ENCODE results near the gene CSNK2B. TPM values are rescaled to one million over a fixed set of nuclear protein-coding genes. Genes with fewer than 3 reads are reported as not detected.
A peak's percentile ranks its signal among the peaks of the same experiment; 100 is the strongest.

The CSNK2B gene
- total RNA-seq, 2 experiments from 2014 or later: 206 to 216 TPM

GRCh38 chr6:31676322-31676903 lies 10.5 kb downstream of the CSNK2B start:
- ATAC-seq (ENCODE audit: low read depth) (no peak), DNase-seq (no peak)
- H3K27ac Mint-ChIP-seq: peak overlapping the region; percentile 6
- H3K27me3 Mint-ChIP-seq: no peaks in the 10 kb centered on the region
- POLR2A ChIA-PET: interaction anchor here (0.7 kb wide), 1 partner anchor 129 kb away, joined by 6 read pairs; the partner anchor contains the start of genes ATP6V1G2 and NFKBIL1
- H3K4me3 Mint-ChIP-seq: no peak overlapping the region
- no peaks in the 10 kb centered on the region for H3K9me3 Mint-ChIP-seq
- peaks cover 9% of the 10 kb centered on the region for H3K36me3 Mint-ChIP-seq
- H3K4me1 Mint-ChIP-seq: peaks cover 28% of the 10 kb centered on the region

- H3K27ac Mint-ChIP-seq: no peak overlapping the region
- H3K4me3 Mint-ChIP-seq: no peak overlapping the region
- peaks cover 9% of the 10 kb centered on the region for H3K36me3 Mint-ChIP-seq
- POLR2A ChIA-PET: no interaction called here
- no peaks in the 10 kb centered on the region for H3K27me3 Mint-ChIP-seq
- ATAC-seq (ENCODE audit: low read depth) (no peak), DNase-seq (no peak)
- peaks cover 30% of the 10 kb centered on the region for H3K4me1 Mint-ChIP-seq
- no peaks in the 10 kb centered on the region for H3K9me3 Mint-ChIP-seq
Measured at GRCh38 chr6:31676904-31677303, 11.0 kb downstream of the CSNK2B start.

DNA sequence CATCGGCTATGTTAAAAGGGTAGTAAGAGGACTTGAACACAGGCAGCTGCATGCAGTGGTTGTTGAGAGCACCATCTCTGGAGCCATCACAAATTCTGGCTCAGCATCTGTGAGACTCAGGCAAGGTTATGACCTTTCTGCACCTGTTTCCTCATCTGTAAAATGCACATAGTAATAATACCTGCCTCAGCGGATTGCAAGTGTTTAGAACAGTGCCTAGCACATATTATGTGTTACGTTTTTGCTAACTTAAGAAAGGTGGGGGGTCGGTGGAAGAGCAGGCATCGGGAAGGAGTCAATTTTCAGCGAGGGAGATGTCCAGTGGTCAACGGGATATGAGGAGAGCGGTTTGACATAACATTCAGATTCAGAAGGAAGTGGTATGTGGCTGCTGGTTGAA lies 12.1 kb downstream of the CSNK2B start:
- Mint-ChIP-seq H3K36me3 (peaks cover 2% of the 10 kb centered on the region), H3K27me3 (no peaks in the 10 kb centered on the region), H3K27ac (no peak overlapping the region), H3K9me3 (no peaks in the 10 kb centered on the region), H3K4me1 (peaks cover 30% of the 10 kb centered on the region), H3K4me3 (no peak overlapping the region)
- ATAC-seq (ENCODE audit: low read depth) (no peak), DNase-seq (no peak)
- POLR2A ChIA-PET: interaction anchor here (2.0 kb wide), 1 partner anchor 62 kb away, joined by 7 read pairs; the partner anchor contains the start of gene MSH5

GRCh38 chr6:31680226-31681134 lies 14.6 kb downstream of the CSNK2B start, which contains the start of gene LY6G5C:
TSS of gene LY6G5C (minus strand) at chr6:31681067. CDS start at chr6:31680373, 694 bp downstream.
- H3K4me3 Mint-ChIP-seq: peak within 1 kb of the TSS; percentile 79
- no peaks in the 10 kb centered on the region for H3K9me3 Mint-ChIP-seq
- H3K4me1 Mint-ChIP-seq: peaks cover 28% of the 10 kb centered on the region
- DNase-seq: peak; percentile 68
- no peaks in the 10 kb centered on the region for H3K27me3 Mint-ChIP-seq
- ATAC-seq (ENCODE audit: low read depth): peak; percentile 57
- POLR2A ChIA-PET: interaction anchor here (0.6 to 2.7 kb wide), 7 partner anchors 13 to 149 kb away, joined by 3 to 16 read pairs (median 6); partner anchors contain the start of genes ABHD16A, MPIG6B and MSH5
- H3K27ac Mint-ChIP-seq: peak within 1 kb of the TSS; percentile 77
- H3K36me3 Mint-ChIP-seq: no peaks in the 10 kb centered on the region

DNA sequence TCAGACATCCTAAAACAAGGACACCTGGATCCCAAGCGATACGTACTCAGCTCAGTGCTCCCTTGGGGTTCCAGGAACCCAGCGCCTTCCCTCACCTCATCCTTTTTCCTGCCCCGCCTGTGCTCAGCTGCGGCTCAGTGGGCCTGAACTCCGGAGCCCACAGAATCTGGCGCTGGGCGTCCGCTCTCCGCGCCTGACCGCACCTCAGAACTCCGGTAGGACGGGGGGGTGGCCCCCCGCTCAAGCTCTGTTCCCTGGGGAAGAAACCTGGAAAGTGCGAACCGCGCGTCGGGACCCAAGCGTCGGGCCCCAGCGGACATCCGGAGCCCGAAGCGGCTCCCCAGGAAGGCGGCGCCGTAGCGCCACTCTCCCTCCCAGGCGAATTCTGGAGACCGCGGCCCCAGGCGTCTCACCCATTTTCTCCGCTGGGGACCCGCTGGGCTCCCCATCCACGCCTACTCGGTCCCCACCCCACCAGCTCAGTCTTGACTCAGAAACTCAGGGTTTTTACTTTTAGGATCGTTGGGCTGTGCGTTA lies 15.3 kb downstream of the CSNK2B start:
- ATAC-seq (ENCODE audit: low read depth) (peak; percentile 55), DNase-seq (peak; percentile 64)
- H3K36me3 Mint-ChIP-seq: no peaks in the 10 kb centered on the region
- H3K27me3 Mint-ChIP-seq: no peaks in the 10 kb centered on the region
- peaks cover 28% of the 10 kb centered on the region for H3K4me1 Mint-ChIP-seq
- POLR2A ChIA-PET: interaction anchor here (0.6 to 2.7 kb wide), 8 partner anchors 13 to 149 kb away, joined by 3 to 16 read pairs (median 6); partner anchors contain the start of genes ABHD16A, MPIG6B and MSH5
- H3K27ac Mint-ChIP-seq: peak overlapping the region; percentile 77
- peak overlapping the region; percentile 79 for H3K4me3 Mint-ChIP-seq
- H3K9me3 Mint-ChIP-seq: no peaks in the 10 kb centered on the region

DNA sequence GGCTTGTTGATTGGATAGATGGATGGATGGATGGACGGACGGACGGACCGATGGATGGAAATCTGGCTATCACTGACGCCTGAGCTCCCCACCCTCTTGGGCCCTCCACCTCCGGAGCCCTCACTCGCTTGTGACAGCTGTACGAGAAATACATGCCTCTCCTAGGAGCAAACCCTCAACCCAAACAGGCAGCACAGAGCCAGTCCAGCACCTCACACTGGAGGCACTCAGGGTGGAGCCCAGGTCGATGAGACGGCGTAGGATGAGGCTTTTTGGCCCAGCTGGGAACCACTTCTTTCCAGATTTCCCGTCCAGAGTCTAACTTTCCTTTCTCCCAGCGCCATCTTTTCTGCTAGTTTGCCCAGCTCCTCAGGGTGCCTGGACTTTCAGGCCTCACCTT lies 17.7 kb downstream of the CSNK2B start:
- peaks cover 23% of the 10 kb centered on the region for H3K4me1 Mint-ChIP-seq
- POLR2A ChIA-PET: interaction anchor here (0.7 to 1.2 kb wide), 3 partner anchors 19 to 64 kb away, joined by 3 read pairs; partner anchors contain the start of gene GPANK1
- H3K9me3 Mint-ChIP-seq: no peaks in the 10 kb centered on the region
- no peaks in the 10 kb centered on the region for H3K27me3 Mint-ChIP-seq
- DNase-seq (no peak), ATAC-seq (ENCODE audit: low read depth) (no peak)
- H3K27ac Mint-ChIP-seq: no peak overlapping the region
- peaks cover 4% of the 10 kb centered on the region for H3K36me3 Mint-ChIP-seq
- H3K4me3 Mint-ChIP-seq: no peak overlapping the region

GRCh38 chr6:31686483-31686882 lies 20.6 kb downstream of the CSNK2B start:
- POLR2A ChIA-PET: interaction anchor here (1.1 to 1.6 kb wide), 2 partner anchors 11 to 16 kb away, joined by 3 read pairs; no protein-coding TSS in a partner anchor
- H3K4me3 Mint-ChIP-seq: no peak overlapping the region
- H3K27ac Mint-ChIP-seq: peak overlapping the region; percentile 7

DNA sequence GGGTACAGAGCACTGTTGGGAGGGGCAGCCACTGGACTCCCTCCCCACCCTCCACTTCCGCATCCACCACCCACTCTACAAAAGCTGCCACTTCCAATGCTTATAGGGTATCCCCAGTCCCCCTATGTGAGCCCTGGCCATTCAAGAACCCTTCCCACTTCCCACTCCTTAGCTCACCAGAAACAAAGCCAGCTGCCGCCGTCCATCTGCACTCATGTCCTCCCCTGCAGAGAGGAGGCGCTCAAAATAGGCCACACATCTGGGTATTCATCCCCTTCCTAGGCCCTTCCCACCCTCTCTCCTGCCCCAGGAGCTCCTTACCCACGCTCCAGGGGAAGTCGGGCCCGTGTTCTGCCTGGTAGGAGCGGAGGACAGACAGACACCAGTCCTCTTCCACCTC lies 21.4 kb downstream of the CSNK2B start:
- H3K9me3 Mint-ChIP-seq: no peaks in the 10 kb centered on the region
- no peak overlapping the region for H3K4me3 Mint-ChIP-seq
- no peak for ATAC-seq (ENCODE audit: low read depth)
- DNase-seq: no peak
- H3K27me3 Mint-ChIP-seq: no peaks in the 10 kb centered on the region
- H3K27ac Mint-ChIP-seq: no peak overlapping the region
- POLR2A ChIA-PET: interaction anchor here (1.1 kb wide), 1 partner anchor 12 kb away, joined by 3 read pairs; no protein-coding TSS in a partner anchor
- no peaks in the 10 kb centered on the region for H3K4me1 Mint-ChIP-seq
- peaks cover 4% of the 10 kb centered on the region for H3K36me3 Mint-ChIP-seq

More at GRCh38 chr6:31686483-31686882, 20.6 kb downstream of the CSNK2B start:
- Mint-ChIP-seq H3K36me3 (peaks cover 4% of the 10 kb centered on the region), H3K4me1 (peaks cover 2% of the 10 kb centered on the region), H3K9me3 (no peaks in the 10 kb centered on the region), H3K27me3 (no peaks in the 10 kb centered on the region)
- no peak for DNase-seq
- no peak for ATAC-seq (ENCODE audit: low read depth)

DNA sequence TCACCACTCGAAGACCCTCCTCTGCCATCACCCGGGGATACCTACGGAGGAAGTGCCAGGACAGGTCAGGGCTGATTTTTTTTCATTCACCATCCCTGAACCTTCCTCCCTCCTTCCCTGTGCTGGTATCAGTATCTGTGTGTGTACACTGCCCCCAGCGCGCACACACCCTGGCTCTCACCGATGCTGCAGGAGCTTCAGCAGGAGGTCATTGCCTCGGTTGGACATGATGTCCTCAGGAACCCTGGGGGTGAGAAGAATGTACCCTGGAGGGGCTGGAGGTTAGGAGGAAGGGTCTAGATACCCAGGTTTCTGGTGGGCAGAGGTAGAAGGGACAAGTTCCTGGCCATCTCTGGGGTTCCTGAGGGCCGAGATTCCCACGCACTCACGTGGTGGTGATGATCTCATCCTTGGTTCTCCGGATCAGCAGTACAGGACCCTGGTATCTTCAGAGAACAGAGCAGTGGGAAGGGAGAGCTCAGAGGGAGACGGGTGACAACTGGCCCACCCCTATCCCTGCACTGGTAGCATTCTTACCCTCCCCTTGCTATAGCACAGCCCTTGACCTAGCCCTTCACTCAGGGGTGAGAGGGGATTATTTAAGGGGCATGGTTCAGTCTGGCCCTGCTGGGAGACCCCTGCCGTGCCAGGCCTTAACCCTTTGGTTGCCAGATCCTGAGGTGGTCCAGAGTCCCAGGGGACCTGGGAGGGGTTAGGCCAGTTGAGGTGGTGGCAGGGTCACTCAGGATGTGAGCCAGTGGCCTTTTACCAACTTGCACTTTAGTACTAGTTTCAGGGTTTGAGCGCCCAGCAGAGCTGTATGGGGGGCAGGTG lies 22.2 kb downstream of the CSNK2B start:
- POLR2A ChIA-PET: no interaction called here
- Mint-ChIP-seq H3K4me3 (no peak overlapping the region), H3K36me3 (peaks cover 4% of the 10 kb centered on the region), H3K9me3 (no peaks in the 10 kb centered on the region), H3K4me1 (no peaks in the 10 kb centered on the region), H3K27me3 (no peaks in the 10 kb centered on the region), H3K27ac (no peak overlapping the region)
- ATAC-seq (ENCODE audit: low read depth) (no peak), DNase-seq (no peak)

DNA sequence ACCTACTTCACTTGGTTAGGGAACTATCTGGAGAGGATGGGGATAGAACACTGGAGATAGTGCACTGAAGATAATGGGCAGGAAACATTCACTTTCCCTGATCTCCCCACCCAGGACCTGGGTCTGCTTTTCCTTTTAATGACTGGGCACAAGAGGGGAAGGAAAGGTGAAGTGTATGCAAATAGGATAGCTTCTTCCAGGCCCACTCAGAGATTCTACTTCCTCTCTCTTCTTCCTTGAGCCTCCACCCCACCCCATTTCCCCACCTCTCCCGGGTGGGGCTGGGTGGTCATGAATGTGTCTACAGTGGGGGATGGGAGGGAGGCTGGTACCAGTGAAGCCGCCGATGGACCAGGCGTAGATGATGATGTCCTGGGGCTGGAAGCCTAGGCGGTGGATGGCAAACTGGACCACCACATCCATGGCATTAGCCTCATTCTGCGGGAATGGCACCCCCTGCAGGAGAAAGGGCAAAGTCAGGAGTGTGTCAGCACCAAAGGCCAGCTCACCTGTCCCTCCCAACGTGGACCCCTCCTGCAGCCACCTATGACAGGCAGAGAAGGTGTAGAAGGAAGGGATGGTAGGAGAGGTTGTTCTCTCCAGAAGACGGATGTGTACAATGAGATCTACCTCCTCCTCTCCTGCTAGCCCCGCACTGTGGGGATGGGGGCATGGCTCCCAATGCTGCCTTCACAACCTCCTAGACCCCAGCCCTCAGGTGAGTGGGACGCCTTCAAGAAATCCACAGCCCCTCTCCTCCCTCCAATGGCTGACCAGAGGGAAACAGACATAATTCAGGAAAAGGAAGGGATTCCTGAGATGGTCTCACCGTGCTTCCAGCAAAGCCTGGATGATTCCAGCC lies 23.6 kb downstream of the CSNK2B start:
- Mint-ChIP-seq H3K4me3 (no peak overlapping the region), H3K27ac (peak overlapping the region; percentile 41), H3K27me3 (no peaks in the 10 kb centered on the region), H3K4me1 (no peaks in the 10 kb centered on the region), H3K9me3 (no peaks in the 10 kb centered on the region), H3K36me3 (peaks cover 5% of the 10 kb centered on the region)
- POLR2A ChIA-PET: interaction anchor here (1.1 kb wide), 1 partner anchor 50 kb away, joined by 3 read pairs; the partner anchor contains the start of gene MSH5
- ATAC-seq (ENCODE audit: low read depth): peak; percentile 33
- DNase-seq: no peak

- H3K4me3 Mint-ChIP-seq: no peak overlapping the region
- H3K27me3 Mint-ChIP-seq: no peaks in the 10 kb centered on the region
- ATAC-seq (ENCODE audit: low read depth) (no peak), DNase-seq (no peak)
- H3K36me3 Mint-ChIP-seq: peaks cover 5% of the 10 kb centered on the region
- POLR2A ChIA-PET: interaction anchor here (1.1 kb wide), 1 partner anchor 49 kb away, joined by 3 read pairs; the partner anchor contains the start of gene MSH5
- no peaks in the 10 kb centered on the region for H3K9me3 Mint-ChIP-seq
- no peak overlapping the region for H3K27ac Mint-ChIP-seq
- H3K4me1 Mint-ChIP-seq: no peaks in the 10 kb centered on the region
Measured at GRCh38 chr6:31690231-31691077, 24.6 kb downstream of the CSNK2B start.
